ENCODE data around the gene F7. TPM values are rescaled to one million over a fixed set of nuclear protein-coding genes. Genes with fewer than 3 reads are reported as not detected.

Gene F7
- total RNA-seq, 1 donor from 2014 or later, result not detected

GRCh38 chr13:113116206-113116800 is 10.7 kb downstream of the F7 start:
- Mint-ChIP-seq H3K4me3 (no peak overlapping the region), H3K4me1 (no peaks in the 10 kb centered on the region), H3K27me3 (peaks cover 17% of the 10 kb centered on the region), H3K27ac (no peak overlapping the region), H3K9me3 (no peaks in the 10 kb centered on the region), H3K36me3 (ENCODE audit: low read depth) (no peaks in the 10 kb centered on the region)
- DNase-seq (peak; percentile 4), ATAC-seq (ENCODE audit: low read depth) (no peak)
- POLR2A ChIA-PET, result no interaction called here
- intact Hi-C loops (cut with micrococcal nuclease), result no loop called here
- CTCF ChIA-PET, result no interaction called here
- no peak for TF ChIP-seq CTCF (IDR thresholded peaks at IDR 0.05)

- CTCF ChIA-PET, result interaction anchor here (0.6 kb wide), 1 partner anchor 41 kb away, joined by 3 read pairs; no protein-coding TSS in a partner anchor
Observed at GRCh38 chr13:113116871-113117271, 11.3 kb downstream of the F7 start.

GRCh38 chr13:113117335-113117872 is 11.8 kb downstream of the F7 start:
- ATAC-seq (ENCODE audit: low read depth) (no peak), DNase-seq (peak; percentile 4)
- ChIA-PET CTCF (interaction anchor here (0.6 kb wide), 1 partner anchor 40 kb away, joined by 3 read pairs; no protein-coding TSS in a partner anchor), POLR2A (no interaction called here)
- Mint-ChIP-seq H3K4me1 (no peaks in the 10 kb centered on the region), H3K27ac (no peak overlapping the region), H3K4me3 (no peak overlapping the region), H3K36me3 (ENCODE audit: low read depth) (no peaks in the 10 kb centered on the region), H3K27me3 (peaks cover 17% of the 10 kb centered on the region), H3K9me3 (no peaks in the 10 kb centered on the region)
- TF ChIP-seq CTCF (IDR thresholded peaks at IDR 0.05), result no peak
- intact Hi-C loops (cut with micrococcal nuclease), result no loop called here

More at GRCh38 chr13:113116871-113117271, 11.3 kb downstream of the F7 start:
- peaks cover 17% of the 10 kb centered on the region for H3K27me3 Mint-ChIP-seq
- no peaks in the 10 kb centered on the region for H3K4me1 Mint-ChIP-seq
- no peaks in the 10 kb centered on the region for H3K36me3 Mint-ChIP-seq (ENCODE audit: low read depth)
- H3K4me3 Mint-ChIP-seq, result no peak overlapping the region
- POLR2A ChIA-PET, result no interaction called here
- DNase-seq (peak; percentile 5), ATAC-seq (ENCODE audit: low read depth) (no peak)
- intact Hi-C loops (cut with micrococcal nuclease), result no loop called here
- TF ChIP-seq CTCF (IDR thresholded peaks at IDR 0.05), result no peak
- H3K9me3 Mint-ChIP-seq, result no peaks in the 10 kb centered on the region
- H3K27ac Mint-ChIP-seq, result no peak overlapping the region

GRCh38 chr13:113117911-113118260 is 12.3 kb downstream of the F7 start:
- no peak for ATAC-seq (ENCODE audit: low read depth)

More at GRCh38 chr13:113117911-113118260, 12.3 kb downstream of the F7 start:
- Mint-ChIP-seq H3K27me3 (peaks cover 17% of the 10 kb centered on the region), H3K36me3 (ENCODE audit: low read depth) (no peaks in the 10 kb centered on the region), H3K27ac (no peak overlapping the region), H3K4me1 (no peaks in the 10 kb centered on the region), H3K4me3 (no peak overlapping the region), H3K9me3 (no peaks in the 10 kb centered on the region)
- ChIA-PET CTCF (no interaction called here), POLR2A (no interaction called here)
- peak; percentile 2 for DNase-seq
- no peak for TF ChIP-seq CTCF (IDR thresholded peaks at IDR 0.05)
- intact Hi-C loops (cut with micrococcal nuclease), result no loop called here

All from activated B cell treated with CpG ODN at 0.5 μM for 24 hours (primary cell).